GM18526 (cell line): ENCODE results near the gene SLC6A3.

Source experiments
- POLR2A ChIP-seq: IDR thresholded peaks from 3 replicates; pipeline ENCODE4 v1.6.1; 2011; ENCODE audit not compliant: insufficient read length; ENCODE audit errors: extremely low read depth

The SLC6A3 gene

GRCh38 chr5:1441166-1441865, 3.9 kb downstream of the SLC6A3 start:
- TF ChIP-seq POLR2A = no peak

- no peak for TF ChIP-seq POLR2A
These were observed 5.1 kb downstream of the SLC6A3 start for GRCh38 chr5:1440098-1440493.

GRCh38 chr5:1439388-1440097, 5.7 kb downstream of the SLC6A3 start:
- no peak for TF ChIP-seq POLR2A

GRCh38 chr5:1438871-1439270, 6.4 kb downstream of the SLC6A3 start:
- TF ChIP-seq POLR2A = no peak

GRCh38 chr5:1437876-1438559, 7.2 kb downstream of the SLC6A3 start:
- no peak for TF ChIP-seq POLR2A

- no peak for TF ChIP-seq POLR2A
These were observed 7.9 kb downstream of the SLC6A3 start for GRCh38 chr5:1437226-1437829.

- no peak for TF ChIP-seq POLR2A
These were observed 8.6 kb downstream of the SLC6A3 start for GRCh38 chr5:1436681-1437080.

- no peak for TF ChIP-seq POLR2A
These were observed 9.2 kb downstream of the SLC6A3 start for GRCh38 chr5:1436036-1436435.

GRCh38 chr5:1435369-1435768, 9.9 kb downstream of the SLC6A3 start:
- TF ChIP-seq POLR2A = no peak

GRCh38 chr5:1432296-1432695, 12.9 kb downstream of the SLC6A3 start:
- no peak for TF ChIP-seq POLR2A

- no peak for TF ChIP-seq POLR2A
These were observed 13.3 kb downstream of the SLC6A3 start for GRCh38 chr5:1431896-1432295.

GRCh38 chr5:1431021-1431811, 14.0 kb downstream of the SLC6A3 start:
- no peak for TF ChIP-seq POLR2A

- no peak for TF ChIP-seq POLR2A
These were observed 15.0 kb downstream of the SLC6A3 start for GRCh38 chr5:1430121-1430795.

- TF ChIP-seq POLR2A = no peak
These were observed 15.7 kb downstream of the SLC6A3 start for GRCh38 chr5:1429496-1429895.
